Naive B cell (primary cell): ENCODE results near the gene ACADL. TPM values are rescaled to one million over a fixed set of nuclear protein-coding genes. Genes with fewer than 3 reads are reported as not detected.

Experiments
- ATAC-seq, 2 donors: fragments of 150-1000 bp; cut with Tn5 transposase; 2 replicates each; pipeline ENCODE4 v1.10.0; 2021; ENCODE audit warnings: low read depth in 2 of 2, mild to moderate bottlenecking in 2 of 2, moderate library complexity in 2 of 2
- DNase-seq: peaks from one replicate; pipeline ENCODE4 v3.0.0; 2022
- H3K27ac Mint-ChIP-seq, 6 donors: one replicate each; pipeline ENCODE4 v1.8.0; 2020 to 2022; ENCODE audit warnings: mild to moderate bottlenecking in 6 of 6, mixed read lengths in 6 of 6, moderate library complexity in 5 of 6, inconsistent platforms in 2 of 6
- H3K27me3 Mint-ChIP-seq, 3 donors: one replicate each; pipeline ENCODE4 v1.8.0; 2021 to 2022; ENCODE audit warnings: mixed read lengths in 3 of 3, mild to moderate bottlenecking in 1 of 3
- H3K36me3 Mint-ChIP-seq, 2 donors: one replicate each; pipeline ENCODE4 v1.8.0; 2020 to 2022; ENCODE audit warnings: mixed read lengths in 2 of 2, inconsistent platforms in 1 of 2, mild to moderate bottlenecking in 1 of 2
- H3K4me1 Mint-ChIP-seq, 3 donors: one replicate each; pipeline ENCODE4 v1.8.0; 2020 to 2022; ENCODE audit warnings: mixed read lengths in 3 of 3, inconsistent platforms in 1 of 3, mild to moderate bottlenecking in 1 of 3, moderate library complexity in 1 of 3
- H3K4me3 Mint-ChIP-seq, 8 donors: one replicate each; pipeline ENCODE4 v1.8.0; 2020 to 2022; ENCODE audit warnings: mild to moderate bottlenecking in 8 of 8, mixed read lengths in 8 of 8, moderate library complexity in 8 of 8, inconsistent platforms in 2 of 8
- H3K9me3 Mint-ChIP-seq, 7 donors: one replicate each; pipeline ENCODE4 v1.8.0; 2020 to 2022; ENCODE audit warnings: mixed read lengths in 7 of 7, mild to moderate bottlenecking in 5 of 7, inconsistent platforms in 2 of 7, moderate library complexity in 1 of 7
- polyA plus RNA-seq, 6 donors: library from polyadenylated mRNA; unstranded; fragments of 300-500 nt; fragmentation: Illumina TruSeq; gene quantifications; one replicate each; pipeline ENCODE4 v1.2.3, GENCODE V29; 2021; ENCODE audit warnings: low read depth in 6 of 6

Gene ACADL
- polyA plus RNA-seq, 6 donors from 2014 or later: not detected

- Mint-ChIP-seq H3K4me3 (no peak overlapping the region), H3K4me1 (no peaks in the 10 kb centered on the region), H3K36me3 (no peaks in the 10 kb centered on the region), H3K27ac (no peak overlapping the region), H3K27me3 (peaks cover 29 to 36% (median 35%) of the 10 kb centered on the region in 3 donors), H3K9me3 (no peaks in the 10 kb centered on the region)
- ATAC-seq (no peak), DNase-seq (no peak)
These were observed 5.3 kb upstream of the ACADL start for GRCh38 chr2:210230518-210230917.

GRCh38 chr2:210228586-210228985 is 3.3 kb upstream of the ACADL start:
- no peak overlapping the region for H3K4me3 Mint-ChIP-seq
- peaks cover 0 to 4% (median 0%) of the 10 kb centered on the region in 7 donors for H3K9me3 Mint-ChIP-seq
- no peak overlapping the region for H3K27ac Mint-ChIP-seq
- no peak for ATAC-seq
- H3K4me1 Mint-ChIP-seq: peaks cover 0 to 10% (median 5%) of the 10 kb centered on the region in 3 donors
- no peak for DNase-seq
- peaks cover 36 to 47% (median 45%) of the 10 kb centered on the region in 3 donors for H3K27me3 Mint-ChIP-seq
- H3K36me3 Mint-ChIP-seq: peaks cover 0 to 3% of the 10 kb centered on the region in 2 donors

- Mint-ChIP-seq H3K4me1 (peaks cover 0 to 10% (median 5%) of the 10 kb centered on the region in 3 donors), H3K36me3 (peaks cover 0 to 3% of the 10 kb centered on the region in 2 donors), H3K27me3 (peaks cover 34 to 52% (median 39%) of the 10 kb centered on the region in 3 donors), H3K4me3 (no peak overlapping the region), H3K27ac (no peak overlapping the region), H3K9me3 (peaks cover 0 to 4% (median 0%) of the 10 kb centered on the region in 7 donors)
- DNase-seq: no peak
- no peak for ATAC-seq
These were observed 2.2 kb upstream of the ACADL start for GRCh38 chr2:210227290-210228088.

GRCh38 chr2:210226223-210226622 is 976 bp upstream of the ACADL start:
- H3K36me3 Mint-ChIP-seq: peaks cover 0 to 3% of the 10 kb centered on the region in 2 donors
- peaks cover 42 to 49% (median 48%) of the 10 kb centered on the region in 3 donors for H3K27me3 Mint-ChIP-seq
- no peak overlapping the region for H3K27ac Mint-ChIP-seq
- ATAC-seq: no peak
- H3K4me1 Mint-ChIP-seq: peaks cover 0 to 10% (median 5%) of the 10 kb centered on the region in 3 donors
- no peak overlapping the region for H3K4me3 Mint-ChIP-seq
- H3K9me3 Mint-ChIP-seq: peaks cover 0 to 4% (median 0%) of the 10 kb centered on the region in 7 donors
- DNase-seq: no peak

- DNase-seq: no peak
- ATAC-seq: no peak
- peak overlapping the region in 5 of 8 donors; percentile 6 to 65 (median 49) for H3K4me3 Mint-ChIP-seq
- H3K27me3 Mint-ChIP-seq: peaks cover 42 to 54% (median 46%) of the 10 kb centered on the region in 3 donors
- peaks cover 0 to 4% (median 0%) of the 10 kb centered on the region in 7 donors for H3K9me3 Mint-ChIP-seq
- H3K4me1 Mint-ChIP-seq: peaks cover 0 to 10% (median 5%) of the 10 kb centered on the region in 3 donors
- no peak overlapping the region for H3K27ac Mint-ChIP-seq
- peaks cover 0 to 3% of the 10 kb centered on the region in 2 donors for H3K36me3 Mint-ChIP-seq
These were observed 681 bp downstream of the ACADL start for GRCh38 chr2:210224591-210224940.

- Mint-ChIP-seq H3K4me1 (no peaks in the 10 kb centered on the region), H3K27me3 (peaks cover 7 to 15% (median 8%) of the 10 kb centered on the region in 3 donors), H3K36me3 (no peaks in the 10 kb centered on the region), H3K9me3 (no peaks in the 10 kb centered on the region), H3K27ac (no peak overlapping the region), H3K4me3 (no peak overlapping the region)
- DNase-seq (no peak), ATAC-seq (no peak)
These were observed 10.1 kb downstream of the ACADL start for GRCh38 chr2:210215120-210215519.

- no peaks in the 10 kb centered on the region for H3K36me3 Mint-ChIP-seq
- DNase-seq (no peak), ATAC-seq (no peak)
- peaks cover 4 to 25% (median 18%) of the 10 kb centered on the region in 3 donors for H3K27me3 Mint-ChIP-seq
- H3K4me1 Mint-ChIP-seq: no peaks in the 10 kb centered on the region
- no peaks in the 10 kb centered on the region for H3K9me3 Mint-ChIP-seq
- H3K4me3 Mint-ChIP-seq: no peak overlapping the region
- H3K27ac Mint-ChIP-seq: no peak overlapping the region
These were observed 15.1 kb downstream of the ACADL start for GRCh38 chr2:210210185-210210584.

- ATAC-seq (no peak), DNase-seq (no peak)
- Mint-ChIP-seq H3K27me3 (peaks cover 7 to 28% (median 24%) of the 10 kb centered on the region in 3 donors), H3K4me1 (no peaks in the 10 kb centered on the region), H3K27ac (no peak overlapping the region), H3K36me3 (no peaks in the 10 kb centered on the region), H3K4me3 (no peak overlapping the region), H3K9me3 (no peaks in the 10 kb centered on the region)
These were observed 17.3 kb downstream of the ACADL start for GRCh38 chr2:210207929-210208328.

- H3K27me3 Mint-ChIP-seq: peaks cover 9 to 37% (median 33%) of the 10 kb centered on the region in 3 donors
- no peaks in the 10 kb centered on the region for H3K9me3 Mint-ChIP-seq
- peak overlapping the region in 1 of 6 donors; percentile 3 for H3K27ac Mint-ChIP-seq
- ATAC-seq: no peak
- H3K4me3 Mint-ChIP-seq: no peak overlapping the region
- H3K4me1 Mint-ChIP-seq: no peaks in the 10 kb centered on the region
- no peaks in the 10 kb centered on the region for H3K36me3 Mint-ChIP-seq
- DNase-seq: no peak
These were observed 21.7 kb downstream of the ACADL start for GRCh38 chr2:210203558-210203957.

GRCh38 chr2:210203147-210203546 is 22.1 kb downstream of the ACADL start:
- no peaks in the 10 kb centered on the region for H3K36me3 Mint-ChIP-seq
- DNase-seq (no peak), ATAC-seq (no peak)
- no peaks in the 10 kb centered on the region for H3K4me1 Mint-ChIP-seq
- H3K27ac Mint-ChIP-seq: no peak overlapping the region
- H3K27me3 Mint-ChIP-seq: peaks cover 9 to 37% (median 32%) of the 10 kb centered on the region in 3 donors
- no peak overlapping the region for H3K4me3 Mint-ChIP-seq
- no peaks in the 10 kb centered on the region for H3K9me3 Mint-ChIP-seq

- H3K27me3 Mint-ChIP-seq: peaks cover 9 to 15% (median 12%) of the 10 kb centered on the region in 3 donors
These were observed 25.4 kb downstream of the ACADL start for GRCh38 chr2:210199854-210200253.

GRCh38 chr2:210199186-210199765 is 26.0 kb downstream of the ACADL start:
- Mint-ChIP-seq H3K36me3 (no peaks in the 10 kb centered on the region), H3K4me1 (no peaks in the 10 kb centered on the region), H3K27ac (no peak overlapping the region), H3K9me3 (no peaks in the 10 kb centered on the region), H3K4me3 (no peak overlapping the region), H3K27me3 (peaks cover 9 to 15% (median 12%) of the 10 kb centered on the region in 3 donors)
- ATAC-seq (no peak), DNase-seq (peak; percentile 23)

More at GRCh38 chr2:210199854-210200253, 25.4 kb downstream of the ACADL start:
- Mint-ChIP-seq H3K27ac (no peak overlapping the region), H3K9me3 (no peaks in the 10 kb centered on the region), H3K4me3 (no peak overlapping the region), H3K36me3 (no peaks in the 10 kb centered on the region), H3K4me1 (no peaks in the 10 kb centered on the region)
- no peak for DNase-seq
- no peak for ATAC-seq

GRCh38 chr2:210198326-210198725 is 26.9 kb downstream of the ACADL start:
- H3K4me1 Mint-ChIP-seq: no peaks in the 10 kb centered on the region

GRCh38 chr2:210197720-210198119 is 27.5 kb downstream of the ACADL start:
- no peak overlapping the region for H3K27ac Mint-ChIP-seq
- H3K9me3 Mint-ChIP-seq: no peaks in the 10 kb centered on the region
- no peak overlapping the region for H3K4me3 Mint-ChIP-seq
- ATAC-seq (no peak), DNase-seq (no peak)
- no peaks in the 10 kb centered on the region for H3K4me1 Mint-ChIP-seq
- no peaks in the 10 kb centered on the region for H3K36me3 Mint-ChIP-seq
- H3K27me3 Mint-ChIP-seq: peaks cover 4 to 7% (median 7%) of the 10 kb centered on the region in 3 donors

More at GRCh38 chr2:210198326-210198725, 26.9 kb downstream of the ACADL start:
- Mint-ChIP-seq H3K9me3 (no peaks in the 10 kb centered on the region), H3K36me3 (no peaks in the 10 kb centered on the region), H3K27me3 (peaks cover 9 to 13% (median 12%) of the 10 kb centered on the region in 3 donors), H3K27ac (no peak overlapping the region), H3K4me3 (no peak overlapping the region)
- ATAC-seq: no peak
- no peak for DNase-seq
